Fibroblast of pulmonary artery (primary cell): Measurements from ENCODE around the gene CIRBP.

ENCODE experiments used
- DNase-seq: peaks from one replicate; pipeline ENCODE4 v3.0.0-alpha.2; 2010; ENCODE audit warnings: low read depth
- H3K4me3 ChIP-seq: replicated peaks from 2 replicates; pipeline ENCODE4 v1.5.1; 2011; ENCODE audit warnings: low read depth, mild to moderate bottlenecking, control low read depth, low read length, moderate library complexity
- CTCF ChIP-seq: IDR thresholded peaks from 2 replicates; pipeline ENCODE4 v1.5.1; 2011; ENCODE audit warnings: mild to moderate bottlenecking, control low read depth, low read length, inconsistent platforms; ENCODE audit errors: missing control alignments

Gene CIRBP

GRCh38 chr19:1227304-1228054, 41.7 kb upstream of the CIRBP start:
- no peak overlapping the region for H3K4me3 ChIP-seq
- no peak for TF ChIP-seq CTCF

GRCh38 chr19:1228161-1228957, 40.8 kb upstream of the CIRBP start:
- no peak for TF ChIP-seq CTCF
- no peak for DNase-seq
- H3K4me3 ChIP-seq, result no peak overlapping the region

More at GRCh38 chr19:1227304-1228054, 41.7 kb upstream of the CIRBP start:
- DNase-seq, result no peak

- TF ChIP-seq CTCF, result no peak
- H3K4me3 ChIP-seq, result no peak overlapping the region
- DNase-seq, result no peak
These were observed 39.8 kb upstream of the CIRBP start for GRCh38 chr19:1229056-1229923.

- no peak for TF ChIP-seq CTCF
- no peak overlapping the region for H3K4me3 ChIP-seq
- DNase-seq, result no peak
These were observed 39.0 kb upstream of the CIRBP start for GRCh38 chr19:1229924-1230782.

- TF ChIP-seq CTCF, result no peak
- no peak for DNase-seq
- no peak overlapping the region for H3K4me3 ChIP-seq
These were observed 38.2 kb upstream of the CIRBP start for GRCh38 chr19:1230783-1231489.
